Measurements from ENCODE around the gene ANO10.

Gene ANO10

DNA sequence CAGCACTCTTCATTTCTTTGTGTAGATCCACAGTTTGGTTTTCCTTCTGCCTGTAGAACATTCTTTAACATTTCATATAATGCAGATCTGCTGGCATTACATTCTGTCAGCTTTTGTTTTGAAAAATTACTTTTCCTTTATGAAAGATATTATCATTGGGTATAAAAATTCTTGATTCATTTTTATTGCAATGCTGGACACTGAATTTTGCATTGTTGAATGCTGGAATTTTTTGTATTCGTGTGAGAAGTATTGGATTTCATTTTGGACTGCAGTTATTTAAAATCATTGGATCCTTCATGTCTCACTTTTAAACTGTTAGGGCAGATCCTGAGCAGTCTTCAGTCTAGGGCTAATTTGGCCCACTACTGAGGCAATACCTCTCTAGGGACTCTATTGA is 268.4 kb downstream of the ANO10 start:
- POLR2A ChIA-PET: no interaction called here
- TF ChIP-seq, protein P1, sequence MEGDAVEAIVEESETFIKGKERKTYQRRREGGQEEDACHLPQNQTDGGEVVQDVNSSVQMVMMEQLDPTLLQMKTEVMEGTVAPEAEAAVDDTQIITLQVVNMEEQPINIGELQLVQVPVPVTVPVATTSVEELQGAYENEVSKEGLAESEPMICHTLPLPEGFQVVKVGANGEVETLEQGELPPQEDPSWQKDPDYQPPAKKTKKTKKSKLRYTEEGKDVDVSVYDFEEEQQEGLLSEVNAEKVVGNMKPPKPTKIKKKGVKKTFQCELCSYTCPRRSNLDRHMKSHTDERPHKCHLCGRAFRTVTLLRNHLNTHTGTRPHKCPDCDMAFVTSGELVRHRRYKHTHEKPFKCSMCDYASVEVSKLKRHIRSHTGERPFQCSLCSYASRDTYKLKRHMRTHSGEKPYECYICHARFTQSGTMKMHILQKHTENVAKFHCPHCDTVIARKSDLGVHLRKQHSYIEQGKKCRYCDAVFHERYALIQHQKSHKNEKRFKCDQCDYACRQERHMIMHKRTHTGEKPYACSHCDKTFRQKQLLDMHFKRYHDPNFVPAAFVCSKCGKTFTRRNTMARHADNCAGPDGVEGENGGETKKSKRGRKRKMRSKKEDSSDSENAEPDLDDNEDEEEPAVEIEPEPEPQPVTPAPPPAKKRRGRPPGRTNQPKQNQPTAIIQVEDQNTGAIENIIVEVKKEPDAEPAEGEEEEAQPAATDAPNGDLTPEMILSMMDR (IDR thresholded peaks at IDR 0.05; ENCODE audit: control extremely low read depth, extremely low read depth, low read depth, missing control alignments): no peak
- CTCF ChIA-PET: no interaction called here
- no peak for DNase-seq (ENCODE audit: extremely low spot score)

DNA sequence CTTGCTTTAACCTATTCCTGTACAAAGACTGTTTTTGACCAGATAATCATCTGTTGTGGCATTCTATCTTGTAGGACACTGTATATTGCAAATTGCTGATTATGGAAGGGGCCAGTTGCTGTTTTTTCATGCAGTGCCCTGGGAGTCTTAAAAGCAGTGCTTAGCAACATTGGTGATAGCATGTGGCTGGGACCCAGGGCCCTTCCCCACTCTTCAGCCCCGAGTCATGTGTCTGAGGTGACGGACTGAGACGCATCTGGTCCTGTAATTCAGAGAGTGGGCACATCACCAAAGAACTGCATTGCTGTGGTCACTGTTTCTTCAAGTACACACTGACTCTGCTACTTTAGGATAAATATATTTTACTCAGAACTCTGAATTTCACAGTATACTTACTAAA is 272.1 kb downstream of the ANO10 start:
- POLR2A ChIA-PET: no interaction called here
- CTCF ChIA-PET: interaction anchor here (1.0 kb wide), 1 partner anchor 46 kb away, joined by 3 read pairs; no protein-coding TSS in a partner anchor
- TF ChIP-seq, protein P1 (IDR thresholded peaks at IDR 0.05; ENCODE audit: control extremely low read depth, extremely low read depth, low read depth, missing control alignments): no peak
- no peak for DNase-seq (ENCODE audit: extremely low spot score)

DNA sequence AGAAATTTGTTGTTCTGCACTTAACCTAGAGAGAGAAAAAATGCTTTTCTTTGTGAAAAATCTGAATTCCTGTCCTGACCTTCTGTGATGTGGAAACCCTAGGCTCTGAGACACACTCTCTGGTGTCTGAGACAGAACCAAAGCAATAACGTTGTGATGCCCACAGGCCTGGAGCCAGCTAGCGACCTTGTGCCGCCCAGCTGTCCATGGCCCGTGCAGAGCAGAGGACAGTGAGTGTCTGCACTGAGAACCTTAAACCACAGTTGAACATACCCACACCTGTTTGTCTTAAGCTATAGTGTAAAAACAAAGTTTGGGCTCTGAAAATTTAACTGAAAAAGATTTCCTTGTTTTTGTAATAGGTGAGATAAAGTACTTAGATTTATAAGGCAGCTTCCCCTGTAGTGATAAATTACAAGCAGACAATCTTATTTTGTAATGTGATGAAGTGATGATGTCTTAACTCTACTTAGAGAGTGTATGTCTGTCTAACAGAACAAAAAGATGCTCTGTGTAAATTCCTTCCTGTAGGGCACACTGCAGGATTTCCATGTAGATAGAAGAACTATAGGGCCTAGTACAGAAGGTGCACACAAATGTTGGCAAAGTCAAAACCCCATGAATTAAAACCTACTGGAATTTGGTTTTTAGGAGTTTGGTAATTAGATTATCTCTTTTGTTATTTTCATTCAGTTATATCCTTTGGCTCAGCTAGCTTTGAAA is 272.8 kb downstream of the ANO10 start:
- DNase-seq (ENCODE audit: extremely low spot score): no peak
- TF ChIP-seq, protein P1 (IDR thresholded peaks at IDR 0.05; ENCODE audit: control extremely low read depth, extremely low read depth, low read depth, missing control alignments): no peak
- ChIA-PET POLR2A (no interaction called here), CTCF (no interaction called here)

DNA sequence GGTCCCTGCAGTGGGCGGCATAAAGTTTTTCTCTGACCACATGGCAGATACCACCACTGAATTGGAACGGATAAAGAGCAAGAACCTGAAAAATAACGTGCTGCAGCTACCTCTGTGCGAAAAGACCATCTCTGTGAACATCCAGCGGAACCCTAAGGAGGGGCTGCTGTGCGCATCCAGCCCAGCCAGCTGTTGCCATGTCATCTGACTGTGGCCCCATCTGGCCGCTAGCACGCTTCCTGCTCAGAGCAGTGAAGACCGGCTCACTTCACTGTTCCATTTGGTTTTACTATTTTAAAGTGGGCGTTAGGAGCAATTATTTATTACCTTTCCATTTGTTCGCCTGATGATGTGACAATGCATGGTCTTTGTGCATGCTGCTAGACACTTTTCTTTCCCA is 273.5 kb downstream of the ANO10 start:
- TF ChIP-seq, protein P1 (IDR thresholded peaks at IDR 0.05; ENCODE audit: control extremely low read depth, extremely low read depth, low read depth, missing control alignments): no peak
- ChIA-PET CTCF (no interaction called here), POLR2A (no interaction called here)
- no peak for DNase-seq (ENCODE audit: extremely low spot score)

DNA sequence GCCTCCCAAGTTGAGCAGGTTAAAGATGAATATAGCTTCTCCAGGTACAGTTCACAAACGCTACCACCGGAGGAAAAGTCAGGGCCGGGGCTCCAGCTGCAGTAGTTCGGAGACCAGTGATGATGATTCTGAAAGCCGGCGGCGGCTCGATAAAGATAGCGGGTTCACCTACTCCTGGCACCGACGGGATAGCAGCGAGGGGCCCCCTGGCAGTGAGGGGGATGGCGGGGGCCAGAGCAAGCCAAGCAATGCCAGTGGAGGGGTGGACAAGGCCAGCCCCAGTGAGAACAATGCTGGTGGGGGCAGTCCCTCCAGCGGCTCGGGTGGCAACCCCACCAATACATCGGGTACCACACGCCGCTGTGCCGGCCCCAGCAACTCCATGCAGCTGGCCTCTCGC is 274.0 kb downstream of the ANO10 start:
- CTCF ChIA-PET: no interaction called here
- no peak for DNase-seq (ENCODE audit: extremely low spot score)
- TF ChIP-seq, protein P1 (IDR thresholded peaks at IDR 0.05; ENCODE audit: control extremely low read depth, extremely low read depth, low read depth, missing control alignments): no peak
- POLR2A ChIA-PET: no interaction called here

DNA sequence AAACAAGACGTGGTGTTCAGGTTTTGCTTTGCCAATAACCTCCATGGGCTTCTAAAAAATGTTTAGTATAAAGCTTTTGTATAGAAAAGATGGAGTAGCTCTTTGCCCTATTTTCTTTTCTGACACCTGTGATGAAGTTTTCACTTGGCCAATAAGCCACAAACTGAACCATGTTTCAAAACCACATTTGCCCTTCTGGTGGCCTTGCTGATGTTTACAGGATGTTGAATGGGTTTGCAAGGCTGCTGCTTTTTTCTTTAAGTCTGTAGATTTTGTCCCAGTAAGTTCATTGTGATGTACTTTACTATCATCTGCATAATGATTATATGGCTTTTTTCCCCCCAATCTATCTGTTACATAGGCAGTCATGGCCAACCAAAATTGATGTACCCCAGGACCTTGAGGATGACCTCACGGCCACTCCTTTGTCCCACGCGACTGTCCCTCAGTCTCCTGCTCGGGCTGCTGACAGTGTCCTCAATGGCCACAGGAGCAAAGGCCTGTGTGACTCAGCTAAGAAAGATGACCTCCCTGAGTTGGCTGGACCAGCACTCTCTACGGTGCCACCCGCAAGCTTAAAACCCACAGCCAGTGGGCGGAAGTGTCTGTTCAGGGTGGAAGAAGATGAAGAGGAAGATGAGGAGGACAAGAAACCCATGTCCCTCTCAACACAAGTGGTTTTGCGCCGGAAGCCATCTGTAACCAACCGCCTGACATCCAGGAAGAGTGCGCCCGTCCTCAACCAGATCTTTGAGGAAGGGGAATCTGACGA is 274.6 kb downstream of the ANO10 start:
- TF ChIP-seq, protein P1 (IDR thresholded peaks at IDR 0.05; ENCODE audit: control extremely low read depth, extremely low read depth, low read depth, missing control alignments): no peak

More for the DNA sequence above, 274.6 kb downstream of the ANO10 start:
- no peak for DNase-seq (ENCODE audit: extremely low spot score)
- ChIA-PET CTCF (no interaction called here), POLR2A (no interaction called here)
